Stimulated activated CD4-positive, alpha-beta T cell treated with anti-CD3 and anti-CD28 coated beads, Interleukin-15, amount 100 ng/mL, for 24 hours (primary cell): ENCODE measurements around the gene BTBD9.

Experiments
- DNase-seq: peaks from one replicate; pipeline ENCODE4 v3.0.0-alpha.2; 2020

Gene BTBD9

DNA sequence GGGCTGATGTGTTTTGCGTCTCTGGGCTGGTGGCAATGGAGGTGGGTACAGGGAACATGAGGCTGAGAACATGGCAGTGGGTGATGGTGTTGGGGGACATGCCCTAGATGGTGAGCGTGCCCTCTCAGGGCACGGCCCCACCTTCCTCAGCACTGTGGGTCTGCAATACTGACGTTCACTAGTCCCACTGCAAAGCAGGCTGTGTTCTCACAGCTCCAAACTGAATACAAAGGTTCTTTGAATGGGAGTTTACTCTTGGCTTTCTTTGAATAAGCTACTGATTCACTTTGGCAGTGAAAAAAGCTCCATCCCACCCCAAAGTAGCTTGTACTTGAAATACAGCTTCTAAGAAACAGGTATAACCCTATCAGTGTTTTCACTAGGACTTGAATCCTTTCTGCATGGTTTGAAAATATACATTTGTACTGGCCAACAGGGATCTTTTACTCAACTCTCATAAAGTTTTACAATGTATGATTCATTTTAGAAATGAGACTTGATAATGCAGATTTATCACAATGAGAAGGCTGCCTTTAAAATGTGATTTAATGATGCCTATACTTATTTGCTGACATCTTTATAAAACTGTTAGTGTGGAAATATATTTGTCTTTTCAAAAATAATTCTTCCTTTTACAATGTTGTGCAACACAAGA, 419.5 kb downstream of the BTBD9 start:
- no peak for DNase-seq

DNA sequence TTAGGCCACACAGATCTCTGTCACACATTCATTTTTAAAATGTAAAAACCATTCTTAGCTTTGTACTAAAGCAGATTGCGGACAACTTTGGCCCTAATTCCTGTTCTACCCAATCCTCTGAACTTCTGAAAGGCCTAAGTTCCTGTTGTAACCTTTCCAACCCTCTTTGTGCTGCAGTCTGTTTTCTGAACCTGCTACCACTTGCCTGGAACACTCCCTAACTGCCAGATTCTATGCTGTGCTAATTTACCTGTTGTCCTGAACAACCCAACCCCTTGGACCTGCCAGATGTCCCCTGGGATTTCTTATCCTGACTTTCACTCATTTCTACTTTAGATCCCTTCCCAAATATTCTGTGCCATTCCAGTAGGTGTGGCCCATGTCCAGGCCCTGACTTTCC, 421.5 kb downstream of the BTBD9 start:
- DNase-seq = no peak

DNA sequence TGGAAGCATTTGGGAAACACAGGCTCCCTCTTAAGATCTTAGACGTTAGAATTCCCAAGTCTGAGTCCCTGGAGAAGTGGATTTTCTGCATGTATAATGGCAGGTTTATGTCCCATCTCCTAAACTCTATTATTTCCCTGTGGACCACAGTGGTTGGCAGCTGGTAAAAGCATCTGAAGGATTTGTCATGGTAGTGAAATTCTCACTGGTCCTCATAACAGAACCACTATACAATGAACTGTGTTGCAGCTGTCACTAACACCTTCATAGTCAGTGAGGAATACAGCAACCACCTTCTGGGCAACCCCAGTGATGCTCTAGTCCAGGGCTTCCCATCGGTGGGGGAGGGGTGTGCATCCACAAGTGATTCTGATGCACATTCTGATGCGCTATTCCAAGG, 423.3 kb downstream of the BTBD9 start:
- no peak for DNase-seq

DNA sequence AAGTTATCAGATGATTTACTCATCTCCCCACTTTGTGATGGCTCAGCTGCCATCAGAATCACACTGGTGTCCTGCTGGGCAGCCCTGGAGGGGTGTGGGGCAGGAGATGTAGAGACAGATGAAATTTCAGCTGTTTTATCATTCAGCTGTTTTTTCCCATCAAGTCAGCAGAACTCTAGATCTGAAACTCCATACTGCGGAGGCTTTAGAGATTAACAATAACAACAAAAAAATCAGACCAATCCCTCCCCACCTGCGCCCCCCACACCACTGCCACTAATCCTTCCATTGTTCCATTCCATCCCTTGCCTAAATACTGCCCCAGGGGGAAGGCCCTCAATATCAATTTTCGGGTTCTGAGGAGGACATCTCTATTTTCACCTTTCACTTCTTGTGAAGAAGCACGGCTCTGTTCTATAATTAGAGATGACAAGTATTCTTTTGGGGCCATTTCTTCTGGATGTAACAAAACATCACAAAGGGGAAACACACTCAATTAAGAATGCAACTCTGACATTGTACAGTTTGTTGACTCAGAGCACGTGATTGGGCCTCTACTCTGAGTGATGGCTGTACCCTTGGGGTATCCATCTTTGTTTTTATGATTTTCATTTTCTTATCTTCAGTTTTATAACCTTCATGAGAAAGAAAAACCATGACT, 423.9 kb downstream of the BTBD9 start:
- DNase-seq = no peak

DNA sequence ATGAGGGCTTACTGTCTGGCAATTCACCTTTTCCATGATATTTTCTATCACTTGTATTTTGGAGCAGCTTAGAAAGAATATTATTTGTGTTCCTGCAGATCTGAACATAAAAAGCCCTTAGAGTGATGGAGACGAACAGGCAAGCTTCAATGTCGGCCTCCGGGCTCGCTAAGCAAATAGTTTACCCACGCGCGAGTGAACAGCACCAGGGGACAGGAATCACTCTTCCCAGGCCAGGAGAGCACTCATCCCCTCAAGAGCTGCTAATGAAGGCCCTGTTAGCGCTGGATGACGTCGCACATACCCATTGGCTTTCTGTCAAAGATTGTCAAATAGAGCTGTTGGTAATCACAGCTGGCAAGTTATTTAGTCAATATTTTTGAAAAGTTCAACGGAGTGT, 424.5 kb downstream of the BTBD9 start:
- no peak for DNase-seq

DNA sequence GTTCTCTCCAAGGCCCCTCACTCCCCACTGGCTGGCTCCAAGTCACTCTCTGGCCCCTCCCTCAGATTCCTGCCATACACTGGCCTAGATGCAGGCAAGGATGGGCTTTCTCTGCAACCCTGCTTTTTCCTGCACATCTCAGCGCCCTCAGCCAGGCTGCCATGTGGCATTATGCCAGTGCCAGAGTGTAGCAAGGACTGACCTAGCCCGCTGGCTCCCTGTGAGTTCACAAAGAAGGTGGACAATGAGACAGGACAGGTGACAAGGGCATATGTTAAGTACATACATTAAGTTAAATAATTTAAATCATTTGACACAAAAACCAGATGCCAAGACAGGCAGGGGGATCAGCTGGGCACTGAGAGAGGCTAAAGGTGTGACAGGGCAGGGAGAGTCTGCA, 425.6 kb downstream of the BTBD9 start:
- no peak for DNase-seq

DNA sequence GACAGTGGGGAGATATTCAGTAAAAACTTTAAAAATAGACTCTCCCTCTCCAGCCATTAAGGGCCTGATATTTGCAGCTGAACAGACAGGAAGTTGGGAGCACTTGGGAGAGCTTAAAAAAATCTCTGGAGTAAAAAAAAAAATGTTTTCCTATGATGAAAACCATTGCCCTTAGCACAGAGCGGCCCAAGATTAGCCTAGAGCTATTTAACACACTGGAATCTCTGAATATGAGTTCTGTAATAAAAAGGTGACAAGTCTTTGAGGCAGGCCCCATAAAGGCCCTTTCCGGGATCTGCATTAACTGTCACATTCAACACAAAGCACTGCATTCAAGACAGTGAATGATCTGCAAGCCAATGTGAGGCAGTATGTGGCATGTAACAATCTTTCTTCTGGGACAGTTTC, 426.5 kb downstream of the BTBD9 start:
- no peak for DNase-seq

DNA sequence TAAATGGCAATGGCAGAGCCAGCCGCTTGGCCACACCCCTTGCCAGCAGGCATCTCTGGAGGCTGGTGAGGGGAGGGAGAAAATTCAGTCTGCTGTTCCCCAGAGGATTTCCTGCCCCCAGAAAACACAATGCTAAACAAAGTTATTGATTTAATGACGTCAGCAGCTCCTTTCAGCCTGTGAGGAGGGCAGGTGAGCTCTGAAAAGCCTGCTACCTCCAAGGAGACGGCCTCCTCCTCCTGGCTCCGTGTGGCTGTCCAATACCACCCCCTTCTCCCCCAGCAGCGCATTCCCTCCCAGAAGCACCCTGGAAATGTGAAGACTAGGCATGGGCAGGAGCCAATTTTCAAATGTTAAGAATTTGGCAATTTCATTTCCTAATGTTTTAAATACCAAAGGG, 427.1 kb downstream of the BTBD9 start:
- no peak for DNase-seq

DNA sequence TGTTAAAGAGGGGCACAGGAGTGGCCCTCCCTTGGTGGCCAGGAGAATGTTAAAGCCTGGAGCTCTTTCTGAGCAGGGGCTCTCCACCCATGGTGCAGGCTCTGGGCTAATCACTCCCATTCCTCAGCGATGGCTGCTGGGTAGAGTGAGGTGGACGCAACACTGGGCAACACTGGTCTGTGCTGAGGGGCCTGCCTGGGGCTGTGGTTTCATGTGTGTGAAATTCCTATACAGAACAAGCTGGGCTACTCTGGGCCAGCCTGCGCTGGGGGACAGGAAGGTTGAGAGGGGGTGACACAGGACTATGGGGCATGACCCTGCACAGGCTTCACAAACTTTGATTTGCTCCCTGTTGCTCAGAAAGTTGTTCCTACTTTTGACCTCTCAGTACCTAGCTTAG, 427.6 kb downstream of the BTBD9 start:
- DNase-seq = no peak

DNA sequence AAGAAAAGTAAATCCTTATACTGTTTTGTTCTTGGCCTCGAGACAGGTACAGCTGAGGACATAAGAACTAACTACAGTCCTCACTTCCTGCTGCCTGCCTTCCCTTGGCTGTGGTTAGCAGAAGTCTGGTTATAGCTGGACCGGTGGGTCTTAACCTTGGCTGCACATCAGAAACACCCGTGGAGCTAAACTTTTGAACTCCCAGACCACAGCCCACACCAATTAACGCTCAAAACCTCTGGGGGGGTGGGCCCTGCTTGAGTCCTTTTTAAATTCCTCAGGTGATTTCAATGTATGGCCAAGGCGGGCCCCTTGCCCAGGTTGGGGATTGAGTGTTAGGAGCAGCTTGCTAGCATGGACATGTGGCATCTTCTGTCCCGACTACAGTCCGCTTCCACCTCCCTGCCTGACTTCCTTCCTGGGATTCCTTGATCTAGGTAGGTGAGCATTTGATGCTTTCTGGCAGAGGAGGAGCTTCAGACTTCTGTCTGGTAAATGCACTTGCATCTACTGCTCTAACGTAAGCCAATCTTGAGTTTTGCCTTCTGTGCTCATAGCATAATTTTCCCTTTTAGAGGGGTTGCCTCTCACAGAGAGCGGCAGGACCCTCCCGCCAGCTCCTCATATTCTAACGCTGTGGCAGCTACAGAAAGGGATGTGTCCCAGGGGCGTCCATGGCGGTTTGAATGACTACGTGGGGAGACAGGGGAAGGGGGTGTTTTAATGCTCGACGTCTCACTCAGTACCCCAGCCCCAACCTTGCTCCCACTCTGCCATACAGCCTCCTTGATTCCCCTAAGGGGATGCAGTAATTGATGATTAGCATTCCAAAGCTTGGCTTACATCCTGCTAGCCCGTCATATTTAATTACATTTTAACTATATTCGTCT, 430.1 kb downstream of the BTBD9 start:
- DNase-seq = no peak

DNA sequence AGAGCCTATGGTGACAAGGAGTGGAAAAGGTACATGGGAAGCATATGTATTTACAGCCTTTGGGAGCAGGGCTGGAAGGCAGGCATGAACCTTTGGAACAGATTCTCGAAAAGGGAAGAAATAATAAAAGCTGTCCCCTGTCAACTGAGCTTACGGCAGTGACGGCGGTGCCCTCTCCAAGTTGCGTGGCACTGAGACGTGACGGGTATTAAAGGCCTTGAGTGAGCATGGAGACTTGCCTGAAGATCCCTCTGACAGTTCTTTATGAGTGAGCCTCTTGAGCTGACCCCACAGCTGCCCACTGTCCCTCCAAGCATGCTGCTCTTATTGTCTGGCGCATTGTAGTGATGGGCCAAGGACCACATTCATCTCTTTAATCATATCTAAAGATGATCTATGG, 431.7 kb downstream of the BTBD9 start:
- DNase-seq = no peak

DNA sequence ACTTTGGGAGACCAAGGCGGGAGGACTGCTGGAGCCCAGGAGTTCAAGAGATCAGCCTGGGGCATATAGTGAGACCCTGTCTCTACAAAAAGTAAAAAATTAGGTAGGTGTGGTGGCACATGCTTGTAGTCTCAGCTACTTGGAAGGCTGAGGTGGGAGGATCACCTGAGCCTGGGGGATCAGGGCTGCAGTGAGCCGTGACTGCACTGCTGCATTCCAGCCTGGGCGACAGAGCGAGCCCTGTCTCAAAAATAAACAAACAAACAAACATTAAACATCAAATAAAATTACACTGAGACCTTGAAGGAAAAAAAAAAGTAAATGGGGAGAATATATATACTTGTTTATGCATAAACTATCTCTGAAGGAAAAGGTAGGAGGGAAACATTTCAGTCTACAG, 432.4 kb downstream of the BTBD9 start:
- DNase-seq = no peak

DNA sequence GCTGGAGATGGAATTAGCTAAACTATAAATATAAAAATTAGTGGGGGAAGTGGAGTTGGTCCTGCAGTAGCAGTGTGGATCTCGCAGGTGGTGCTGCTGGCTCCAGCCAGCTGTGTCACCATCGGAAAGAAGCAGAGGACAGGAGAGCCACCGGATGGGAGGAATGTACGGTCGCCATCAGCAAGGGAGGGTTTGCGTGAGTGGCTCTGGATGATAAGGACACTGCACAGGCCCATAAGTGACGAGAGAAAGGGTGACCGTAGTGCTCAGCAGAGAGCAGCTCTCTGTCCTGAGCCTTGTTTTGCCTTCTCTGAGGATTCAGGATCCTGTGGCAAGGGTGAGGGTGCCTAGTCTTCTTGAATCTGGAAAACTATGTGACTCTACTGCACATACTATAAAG, 441.5 kb downstream of the BTBD9 start:
- DNase-seq = no peak

DNA sequence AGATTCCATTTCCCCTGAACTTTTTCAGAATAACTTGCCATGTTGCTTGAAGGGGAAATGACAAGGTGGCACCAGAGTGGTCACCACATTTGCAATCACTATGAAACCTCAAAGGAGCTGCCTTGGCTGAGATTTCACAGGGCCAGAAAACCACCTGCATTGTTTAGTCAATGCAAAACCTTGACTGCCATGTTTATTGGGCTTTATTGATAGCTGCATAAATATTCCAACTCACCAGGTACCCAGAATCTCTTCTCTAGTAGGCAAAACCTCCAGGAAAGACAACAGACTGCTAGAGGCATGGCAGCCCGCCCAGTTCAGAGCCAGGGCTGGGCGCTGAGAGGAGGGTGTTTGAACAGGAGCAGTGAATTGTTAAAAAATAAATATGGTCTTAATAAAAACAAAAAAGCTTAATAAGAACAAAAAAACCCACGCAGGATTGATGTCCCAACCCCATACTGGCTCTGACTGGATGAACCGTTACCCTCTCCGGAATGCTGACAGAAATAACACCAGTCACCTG, 444.6 kb downstream of the BTBD9 start:
- no peak for DNase-seq

DNA sequence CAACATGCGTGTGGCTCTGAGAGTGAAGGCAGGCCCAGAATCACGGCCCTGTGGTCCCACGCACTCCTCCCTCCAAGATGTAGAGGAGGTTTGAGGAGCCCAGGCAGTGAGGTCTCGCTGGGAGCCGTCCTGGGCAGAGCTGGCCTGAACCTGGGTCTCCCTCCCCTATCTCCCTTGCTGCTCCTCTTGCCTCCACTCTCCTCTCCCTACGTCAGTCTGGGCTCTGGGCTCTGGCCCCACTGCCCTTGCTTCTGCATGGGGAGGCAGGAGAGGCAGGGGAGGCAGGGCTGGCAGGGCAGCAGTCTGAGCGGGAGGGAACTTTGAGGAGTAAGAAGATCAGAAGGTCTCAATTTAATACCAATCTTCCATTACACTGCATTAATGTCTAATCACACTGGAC, 445.1 kb downstream of the BTBD9 start:
- DNase-seq = no peak

DNA sequence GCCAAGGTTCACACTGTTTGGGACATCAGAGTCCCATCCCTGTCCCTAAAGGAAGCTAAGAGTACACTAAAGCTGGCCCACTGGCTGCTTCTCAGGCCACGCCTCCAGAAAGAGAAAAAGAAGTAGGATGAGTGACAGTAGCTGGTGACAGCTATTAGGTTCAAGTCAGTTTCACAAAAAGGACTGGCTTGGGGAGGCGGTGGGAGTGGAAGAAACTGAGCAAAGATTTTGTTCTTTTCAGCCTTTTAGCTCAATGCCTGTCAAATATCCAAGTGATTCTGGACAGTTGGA, 445.5 kb downstream of the BTBD9 start:
- no peak for DNase-seq

DNA sequence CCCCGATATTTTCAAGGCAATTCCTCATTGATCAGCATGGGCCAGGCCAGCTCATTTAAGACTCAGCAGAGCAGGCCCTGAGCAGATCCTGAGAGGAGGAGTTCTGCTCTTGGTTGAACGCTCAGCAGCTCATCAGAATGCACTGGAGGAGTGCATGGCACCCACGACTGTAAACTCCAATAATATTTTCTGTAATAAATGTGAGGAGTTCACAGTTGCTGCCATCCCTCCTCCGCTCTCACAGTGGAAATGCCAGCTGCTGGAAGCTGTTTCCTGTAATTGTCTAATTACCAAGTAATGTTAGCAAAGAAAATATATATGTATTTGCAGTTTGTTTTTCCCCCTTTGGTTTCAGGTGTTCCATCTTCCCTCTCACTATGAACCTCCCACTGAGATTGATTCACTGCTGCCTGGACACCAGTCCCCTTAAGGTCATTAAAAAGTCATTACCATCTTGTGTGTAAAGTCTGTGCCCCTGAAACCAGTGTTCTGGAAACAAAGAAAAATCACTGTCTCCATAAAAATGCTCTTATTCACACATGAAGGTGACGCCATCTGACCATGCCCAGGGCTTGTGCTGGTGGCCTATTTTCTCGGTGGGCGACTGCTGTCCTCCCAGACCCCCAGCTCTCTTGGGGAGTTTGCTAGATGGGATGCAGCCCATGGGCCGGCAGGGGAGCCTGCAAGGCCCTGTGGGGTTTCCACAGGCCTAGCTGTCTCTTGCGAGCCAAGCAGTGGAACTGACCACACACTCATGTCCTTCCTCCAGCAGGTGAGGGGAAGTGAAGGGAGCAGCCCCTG, 446.0 kb downstream of the BTBD9 start:
- DNase-seq = no peak

DNA sequence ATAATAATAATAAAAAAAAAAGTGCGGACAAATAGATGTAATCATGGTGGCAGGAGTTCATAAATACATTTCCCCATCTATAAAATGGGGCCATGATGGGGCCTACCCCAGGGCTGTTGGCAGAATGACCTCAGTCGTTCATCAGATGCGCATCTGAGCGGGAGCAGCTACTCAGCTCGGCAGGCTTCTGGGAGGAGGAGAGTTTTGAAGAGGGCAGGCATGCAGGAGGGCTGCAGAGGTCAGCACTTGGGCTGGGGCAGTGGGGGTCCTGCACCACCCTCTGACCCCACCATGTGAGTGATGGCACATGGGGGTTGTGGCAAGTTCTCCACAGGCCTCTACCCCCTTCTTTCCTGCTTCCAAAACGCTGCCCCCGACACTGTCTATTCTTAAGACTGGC, 446.7 kb downstream of the BTBD9 start:
- DNase-seq = no peak

DNA sequence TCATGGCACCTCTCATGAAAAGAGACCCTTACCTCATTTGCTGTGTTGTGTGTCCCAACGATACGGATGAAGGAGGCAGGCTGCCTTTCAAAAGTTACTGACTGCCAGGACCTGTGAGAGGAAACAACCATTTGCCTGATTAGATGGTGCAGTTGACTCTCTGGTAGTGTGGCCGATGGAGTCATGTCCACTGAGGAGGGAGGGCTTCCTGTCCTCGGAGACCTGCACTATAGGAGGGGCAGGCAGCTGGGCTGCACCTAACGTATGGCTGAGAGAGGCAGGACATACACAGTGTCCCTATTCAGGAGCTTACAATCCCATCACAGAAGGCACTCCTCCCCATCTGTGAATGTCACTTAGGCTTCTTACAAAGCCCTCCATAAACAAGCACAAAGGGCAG, 447.2 kb downstream of the BTBD9 start:
- no peak for DNase-seq

DNA sequence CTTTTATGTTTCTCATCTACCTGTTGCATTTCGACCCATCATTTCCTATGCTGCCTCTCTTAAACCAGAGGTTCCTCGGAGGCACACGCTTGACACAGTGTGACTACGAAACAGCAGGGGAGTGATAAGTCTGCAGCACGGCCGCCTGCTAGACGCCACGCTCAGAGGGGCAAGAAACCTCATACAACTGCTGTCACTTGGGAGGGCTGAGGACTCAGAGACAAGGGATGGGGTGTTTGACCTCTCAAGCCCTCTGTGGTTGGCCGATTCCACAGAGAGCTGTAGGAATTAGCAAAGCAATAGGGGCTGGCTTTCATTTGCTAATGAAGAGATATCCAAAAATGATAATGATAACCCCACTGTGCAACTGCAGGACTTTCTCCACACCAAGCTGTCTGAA, 447.7 kb downstream of the BTBD9 start:
- no peak for DNase-seq

DNA sequence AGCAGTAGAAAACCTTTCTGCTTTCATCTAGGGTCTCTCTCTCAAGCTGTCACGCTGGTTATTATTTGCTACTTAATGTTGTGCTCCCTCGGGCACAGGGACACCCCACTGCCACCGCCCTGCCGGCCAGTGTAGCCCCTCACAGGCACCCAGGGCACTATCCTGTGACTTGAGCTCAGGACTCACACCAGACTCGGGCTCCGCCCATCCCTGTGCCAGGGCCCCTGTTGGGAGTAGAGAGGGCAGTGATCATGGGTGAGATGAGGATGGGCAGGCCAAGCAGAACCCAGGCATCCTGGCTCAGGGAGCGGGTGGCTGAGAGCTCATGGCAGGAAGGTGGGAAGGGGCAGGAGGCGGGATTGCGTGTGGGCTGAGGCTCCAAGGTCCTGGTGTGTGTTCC, 448.3 kb downstream of the BTBD9 start:
- no peak for DNase-seq

DNA sequence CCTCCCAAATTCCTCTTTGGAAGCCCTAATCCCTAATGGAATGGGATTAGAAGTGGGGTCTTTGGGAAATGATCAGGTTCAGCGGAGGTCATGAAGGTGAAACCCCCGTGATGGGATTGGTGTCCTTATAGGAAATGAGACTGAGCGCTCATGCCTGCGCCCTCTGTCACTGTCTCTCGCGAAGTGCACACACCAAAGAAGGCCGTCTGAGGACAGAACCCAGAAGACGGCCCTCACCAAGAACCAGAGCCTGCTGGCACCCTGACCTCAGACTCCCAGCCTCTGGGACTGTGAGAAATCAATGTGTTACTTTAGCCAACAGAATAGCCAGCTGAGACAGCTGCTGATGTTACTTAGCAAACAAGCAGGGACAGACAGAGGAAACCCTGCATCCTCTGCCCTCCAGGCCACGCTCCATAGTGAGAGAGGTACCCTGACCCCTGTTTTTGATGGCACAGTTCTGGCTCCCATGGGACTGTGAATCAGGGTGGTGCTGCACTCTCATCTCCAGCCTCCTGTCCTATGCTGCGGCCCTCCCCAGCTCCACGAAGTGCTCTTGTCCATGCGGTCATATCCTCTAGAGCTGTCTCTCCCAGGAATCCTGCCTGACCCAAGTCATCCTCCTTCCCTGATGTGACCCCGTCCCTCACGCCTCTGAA, 450.9 kb downstream of the BTBD9 start:
- DNase-seq = no peak
